ENCODE results near the gene MYH3. TPM values are rescaled to one million over a fixed set of nuclear protein-coding genes. Genes with fewer than 3 reads are reported as not detected.

The MYH3 gene
- total and polyA plus RNA-seq, 4 donors: 0.43 to 2.0 (median 0.99) TPM

GRCh38 chr17:10612957-10613744, 44.0 kb downstream of the MYH3 start (continued):
- TF ChIP-seq, protein P1, sequence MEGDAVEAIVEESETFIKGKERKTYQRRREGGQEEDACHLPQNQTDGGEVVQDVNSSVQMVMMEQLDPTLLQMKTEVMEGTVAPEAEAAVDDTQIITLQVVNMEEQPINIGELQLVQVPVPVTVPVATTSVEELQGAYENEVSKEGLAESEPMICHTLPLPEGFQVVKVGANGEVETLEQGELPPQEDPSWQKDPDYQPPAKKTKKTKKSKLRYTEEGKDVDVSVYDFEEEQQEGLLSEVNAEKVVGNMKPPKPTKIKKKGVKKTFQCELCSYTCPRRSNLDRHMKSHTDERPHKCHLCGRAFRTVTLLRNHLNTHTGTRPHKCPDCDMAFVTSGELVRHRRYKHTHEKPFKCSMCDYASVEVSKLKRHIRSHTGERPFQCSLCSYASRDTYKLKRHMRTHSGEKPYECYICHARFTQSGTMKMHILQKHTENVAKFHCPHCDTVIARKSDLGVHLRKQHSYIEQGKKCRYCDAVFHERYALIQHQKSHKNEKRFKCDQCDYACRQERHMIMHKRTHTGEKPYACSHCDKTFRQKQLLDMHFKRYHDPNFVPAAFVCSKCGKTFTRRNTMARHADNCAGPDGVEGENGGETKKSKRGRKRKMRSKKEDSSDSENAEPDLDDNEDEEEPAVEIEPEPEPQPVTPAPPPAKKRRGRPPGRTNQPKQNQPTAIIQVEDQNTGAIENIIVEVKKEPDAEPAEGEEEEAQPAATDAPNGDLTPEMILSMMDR (IDR thresholded peaks at IDR 0.05; ENCODE audit: low read depth, low read length, missing input control): no peak

DNA sequence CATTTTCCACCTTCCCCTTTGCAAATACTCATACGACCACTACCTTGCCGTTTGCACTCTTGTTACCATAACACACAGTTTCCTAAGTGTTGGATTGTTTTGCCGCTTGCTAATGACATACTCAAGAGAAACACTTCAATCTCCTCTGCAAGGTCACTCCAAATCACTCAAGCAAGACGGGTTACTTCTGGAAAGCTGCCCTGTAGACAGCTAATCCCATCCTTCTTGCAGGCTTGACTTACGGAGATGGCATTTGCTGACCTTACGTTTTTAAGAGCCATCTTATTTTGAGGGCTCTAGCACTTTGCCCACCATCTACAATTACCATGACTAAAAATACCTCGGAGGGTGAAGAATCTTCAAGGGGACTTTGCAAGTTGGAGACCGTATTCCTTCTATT, 46.2 kb downstream of the MYH3 start:
- Histone ChIP-seq H3K9ac (ENCODE audit: low read depth in 1 of 2, low read length in 2 of 2) (no peak overlapping the region), H3K4me3 (ENCODE audit: low read depth in 1 of 3, low read length in 3 of 3) (no peak overlapping the region), H3K9me3 (ENCODE audit: control insufficient read depth in 4 of 4, low read length in 3 of 4) (no peaks in the 10 kb centered on the region), H3K27me3 (ENCODE audit: control insufficient read depth in 4 of 4, insufficient read depth in 4 of 4, low read length in 3 of 4) (no peaks in the 10 kb centered on the region), H3K27ac (ENCODE audit: low read depth in 1 of 2, low read length in 2 of 2) (no peak overlapping the region), H3K4me1 (ENCODE audit: control insufficient read depth in 4 of 4, insufficient read depth in 4 of 4, low read length in 3 of 4) (no peaks in the 10 kb centered on the region), H3K36me3 (ENCODE audit: control insufficient read depth in 4 of 4, insufficient read depth in 3 of 4, low read depth in 1 of 4, low read length in 3 of 4) (no peaks in the 10 kb centered on the region)
- TF ChIP-seq, protein P1 (IDR thresholded peaks at IDR 0.05; ENCODE audit: low read depth, low read length, missing input control): no peak
- TF ChIP-seq, protein P2, sequence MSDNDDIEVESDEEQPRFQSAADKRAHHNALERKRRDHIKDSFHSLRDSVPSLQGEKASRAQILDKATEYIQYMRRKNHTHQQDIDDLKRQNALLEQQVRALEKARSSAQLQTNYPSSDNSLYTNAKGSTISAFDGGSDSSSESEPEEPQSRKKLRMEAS (IDR thresholded peaks at IDR 0.05): no peak
- TF ChIP-seq JUND (IDR thresholded peaks at IDR 0.05) (no peak), GABPA (IDR thresholded peaks at IDR 0.05 in 1 of 2, conservative IDR thresholded peaks at IDR 0.05 in 1 of 2) (no peak), EGR1 (IDR thresholded peaks at IDR 0.05; ENCODE audit: low read depth in 2 of 2) (no peak), REST (IDR thresholded peaks at IDR 0.05) (no peak), HNF4G (IDR thresholded peaks at IDR 0.05) (no peak), RAD21 (IDR thresholded peaks at IDR 0.05) (no peak), TAF1 (conservative IDR thresholded peaks at IDR 0.05) (no peak), SP1 (IDR thresholded peaks at IDR 0.05) (no peak), HNF4A (conservative IDR thresholded peaks at IDR 0.05) (no peak), FOXA2 (IDR thresholded peaks at IDR 0.05) (no peak), ZBTB33 (IDR thresholded peaks at IDR 0.05) (no peak), ATF3 (IDR thresholded peaks at IDR 0.05) (no peak), YY1 (IDR thresholded peaks at IDR 0.05) (no peak), NR2F2 (IDR thresholded peaks at IDR 0.05) (no peak), FOXA1 (IDR thresholded peaks at IDR 0.05) (no peak)
- no peak for DNase-seq (ENCODE audit: low spot score)
- 76% methylated on average over 8 of the region's 8 CpGs for WGBS
